Vagina (tissue), 2 donors: ENCODE measurements around the gene LIMK1.

Source experiments
- CTCF ChIP-seq, 3 experiments: fragments of 450-650 bp in 2 of 3; fragments of 200-600 bp in 1 of 3; sonication (generic) in 1 of 3; IDR thresholded peaks; one replicate each; pipeline ENCODE4 v1.5.1; 2017 to 2019; ENCODE audit warnings: antibody characterized with exemption in 3 of 3, mild to moderate bottlenecking in 2 of 3, moderate library complexity in 2 of 3
- POLR2A ChIP-seq, 2 donors: fragments of 450-650 bp; IDR thresholded peaks; one replicate each; pipeline ENCODE4 v1.6.1; 2017; ENCODE audit warnings: antibody characterized with exemption in 2 of 2, mild to moderate bottlenecking in 2 of 2, moderate library complexity in 2 of 2

GRCh38 chr7:74056096-74056915, 27.3 kb upstream of the LIMK1 start:
- TF ChIP-seq CTCF (IDR thresholded peaks at IDR 0.05): no peak
- TF ChIP-seq POLR2A (IDR thresholded peaks at IDR 0.05): no peak
